HG03103 (cell line): ENCODE measurements around the gene DNAJC8.

Source experiments
- ATAC-seq: cut with Tn5 transposase; IDR thresholded peaks from one replicate; pipeline ENCODE4 v1.9.1; 2021; ENCODE audit warnings: low read depth; ENCODE audit not compliant: unreplicated experiment

DNAJC8 gene

GRCh38 chr1:28208818-28209441 lies 23.9 kb downstream of the DNAJC8 start:
- ATAC-seq: no peak

GRCh38 chr1:28205243-28205642 lies 27.6 kb downstream of the DNAJC8 start:
- no peak for ATAC-seq

GRCh38 chr1:28200234-28200873 lies 32.5 kb downstream of the DNAJC8 start:
- ATAC-seq: no peak

- peak; percentile 86 for ATAC-seq
Measured at GRCh38 chr1:28199328-28200233, 33.2 kb downstream of the DNAJC8 start.

- ATAC-seq: no peak
Measured at GRCh38 chr1:28197682-28198415, 35.0 kb downstream of the DNAJC8 start.

GRCh38 chr1:28196330-28196729 lies 36.5 kb downstream of the DNAJC8 start:
- ATAC-seq: no peak

GRCh38 chr1:28195780-28196179 lies 37.0 kb downstream of the DNAJC8 start:
- ATAC-seq: no peak

- no peak for ATAC-seq
Measured at GRCh38 chr1:28194326-28195035, 38.3 kb downstream of the DNAJC8 start.

- no peak for ATAC-seq
Measured at GRCh38 chr1:28193701-28194161, 39.1 kb downstream of the DNAJC8 start.

- ATAC-seq: no peak
Measured at GRCh38 chr1:28190996-28191645, 41.7 kb downstream of the DNAJC8 start.

- ATAC-seq: no peak
Measured at GRCh38 chr1:28190337-28190979, 42.4 kb downstream of the DNAJC8 start.

- no peak for ATAC-seq
Measured at GRCh38 chr1:28185071-28185470, 47.8 kb downstream of the DNAJC8 start.

- ATAC-seq: no peak
Measured at GRCh38 chr1:28180306-28181305, 52.2 kb downstream of the DNAJC8 start.

- ATAC-seq: no peak
Measured at GRCh38 chr1:28178690-28179485, 53.9 kb downstream of the DNAJC8 start.

GRCh38 chr1:28176492-28177470 lies 56.0 kb downstream of the DNAJC8 start, which contains the start of gene PTAFR:
Gene PTAFR, minus strand, starts transcription at chr1:28176690. Its CDS starts 25,669 bp downstream, at chr1:28151021.
- ATAC-seq: no peak
